Fibroblast of upper back skin (primary cell): ENCODE measurements around the gene C1orf122.

ENCODE experiments used
- DNase-seq: peaks from one replicate; pipeline ENCODE4 v3.0.0-alpha.2; 2013

C1orf122 gene

GRCh38 chr1:37846647-37847339 is 39.2 kb downstream of the C1orf122 start:
- DNase-seq: no peak

- no peak for DNase-seq
Measured at GRCh38 chr1:37849480-37849879, 41.9 kb downstream of the C1orf122 start.

- no peak for DNase-seq
Measured at GRCh38 chr1:37850352-37850955, 42.9 kb downstream of the C1orf122 start.

- no peak for DNase-seq
Measured at GRCh38 chr1:37851262-37851661, 43.7 kb downstream of the C1orf122 start.

GRCh38 chr1:37851782-37852210 is 44.2 kb downstream of the C1orf122 start:
- DNase-seq: peak; percentile 8

GRCh38 chr1:37853157-37853556 is 45.6 kb downstream of the C1orf122 start:
- DNase-seq: no peak

GRCh38 chr1:37854406-37854805 is 46.8 kb downstream of the C1orf122 start:
- no peak for DNase-seq
